Measurements from ENCODE around the gene MILR1.
"Not testable (repeated sequence)": the region's sequence is repeated elsewhere in the genome, so short reads cannot be mapped to it uniquely, and the experiment has no call there.

MILR1 gene

DNA sequence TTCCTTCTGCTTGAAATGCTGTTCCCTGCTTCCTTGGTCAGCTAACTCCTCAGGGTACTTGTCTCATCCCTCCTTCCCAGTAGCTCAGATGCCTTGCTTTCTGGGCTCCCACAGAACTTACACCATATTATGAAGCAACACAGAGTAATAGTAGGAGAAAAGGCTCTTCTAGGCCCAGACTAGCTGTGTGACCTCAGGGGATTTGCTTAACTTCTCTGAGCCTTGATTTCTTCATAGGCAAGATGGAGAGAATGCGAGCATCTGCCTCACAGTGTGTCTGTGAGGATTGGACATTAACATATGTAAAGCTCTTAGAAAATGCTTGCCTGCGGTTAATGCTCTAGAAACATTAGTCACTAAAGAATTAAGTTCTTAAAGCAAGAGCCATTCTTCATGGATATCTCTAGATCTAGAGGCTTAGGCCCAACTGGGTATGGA is 36.0 kb upstream of the MILR1 start:
- TF ChIP-seq, protein P1, sequence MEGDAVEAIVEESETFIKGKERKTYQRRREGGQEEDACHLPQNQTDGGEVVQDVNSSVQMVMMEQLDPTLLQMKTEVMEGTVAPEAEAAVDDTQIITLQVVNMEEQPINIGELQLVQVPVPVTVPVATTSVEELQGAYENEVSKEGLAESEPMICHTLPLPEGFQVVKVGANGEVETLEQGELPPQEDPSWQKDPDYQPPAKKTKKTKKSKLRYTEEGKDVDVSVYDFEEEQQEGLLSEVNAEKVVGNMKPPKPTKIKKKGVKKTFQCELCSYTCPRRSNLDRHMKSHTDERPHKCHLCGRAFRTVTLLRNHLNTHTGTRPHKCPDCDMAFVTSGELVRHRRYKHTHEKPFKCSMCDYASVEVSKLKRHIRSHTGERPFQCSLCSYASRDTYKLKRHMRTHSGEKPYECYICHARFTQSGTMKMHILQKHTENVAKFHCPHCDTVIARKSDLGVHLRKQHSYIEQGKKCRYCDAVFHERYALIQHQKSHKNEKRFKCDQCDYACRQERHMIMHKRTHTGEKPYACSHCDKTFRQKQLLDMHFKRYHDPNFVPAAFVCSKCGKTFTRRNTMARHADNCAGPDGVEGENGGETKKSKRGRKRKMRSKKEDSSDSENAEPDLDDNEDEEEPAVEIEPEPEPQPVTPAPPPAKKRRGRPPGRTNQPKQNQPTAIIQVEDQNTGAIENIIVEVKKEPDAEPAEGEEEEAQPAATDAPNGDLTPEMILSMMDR (IDR thresholded peaks at IDR 0.05; ENCODE audit: insufficient read depth, low read length, missing control alignments): no peak
- ChIA-PET CTCF (interaction anchor here (0.7 to 30.3 kb wide), 9 partner anchors 9 to 116 kb away, joined by 3 to 1075 read pairs (median 4); no protein-coding TSS in a partner anchor), POLR2A (no interaction called here)
- no peak for DNase-seq (ENCODE audit: low read depth, low spot score)
- H3K4me3 ChIP-seq (ENCODE audit: low read depth, low read length): no peak overlapping the region

DNA sequence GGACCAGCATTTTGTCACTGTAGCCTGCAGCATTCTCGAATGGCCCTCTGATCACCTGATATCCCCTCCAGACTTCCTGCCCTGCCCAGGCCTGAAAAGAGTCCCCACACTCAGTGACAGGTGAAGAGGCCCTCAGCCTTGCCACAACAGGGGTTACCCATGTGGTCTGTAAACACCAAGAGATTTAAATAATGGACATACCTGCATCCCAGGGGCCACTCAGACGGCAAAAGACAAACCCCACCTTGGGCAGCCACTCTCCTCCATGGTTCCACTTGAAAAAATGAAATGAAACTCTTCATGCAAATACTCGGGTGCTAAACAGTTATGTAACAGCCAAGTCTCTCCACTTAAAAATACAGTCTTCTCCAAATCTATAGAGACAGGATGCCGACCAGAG is 35.4 kb upstream of the MILR1 start:
- DNase-seq (ENCODE audit: low read depth, low spot score): no peak
- TF ChIP-seq, protein P1 (IDR thresholded peaks at IDR 0.05; ENCODE audit: insufficient read depth, low read length, missing control alignments): no peak
- ChIA-PET POLR2A (no interaction called here), CTCF (interaction anchor here (1.4 to 30.3 kb wide), 3 partner anchors 11 to 99 kb away, joined by 4 to 1075 read pairs (median 8); no protein-coding TSS in a partner anchor)
- H3K4me3 ChIP-seq (ENCODE audit: low read depth, low read length): no peak overlapping the region

DNA sequence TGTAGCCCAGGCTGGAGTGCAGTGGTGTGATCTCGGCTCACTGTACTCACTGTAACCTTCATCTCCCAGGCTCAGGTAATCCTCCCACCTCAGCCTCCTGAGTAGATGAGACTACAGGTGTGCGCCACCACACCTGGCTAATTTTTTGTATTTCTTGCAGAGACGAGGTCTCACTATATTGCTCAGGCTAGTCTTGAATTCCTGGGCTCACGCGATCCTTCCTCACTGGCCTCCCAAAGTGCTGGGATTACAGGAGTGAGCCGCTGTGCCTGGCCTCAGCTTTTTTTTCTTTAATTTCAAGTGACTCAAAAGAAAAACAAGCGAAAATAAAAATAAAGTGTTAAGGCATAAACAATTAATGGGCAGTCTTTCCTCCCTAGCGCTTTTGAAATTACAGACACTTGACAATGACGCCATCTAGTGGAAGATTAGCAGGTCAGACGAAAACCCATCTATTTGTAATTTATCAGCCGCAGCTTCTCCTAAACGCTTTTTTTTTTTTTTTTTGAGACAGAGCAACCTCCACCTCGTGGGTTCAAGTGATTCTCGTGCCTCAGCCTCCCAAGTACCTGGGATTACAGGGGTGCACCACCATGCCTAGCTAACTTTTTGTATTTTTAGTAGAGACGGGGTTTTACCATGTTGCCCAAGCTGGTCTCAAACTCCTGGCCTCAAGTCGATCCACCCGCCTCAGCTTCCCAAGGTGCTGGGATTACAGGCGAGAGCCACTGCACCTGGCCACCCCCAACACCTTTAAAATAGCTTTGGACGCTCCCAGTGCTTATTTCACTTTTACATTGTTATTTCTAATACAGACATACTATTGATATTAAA is 30.2 kb upstream of the MILR1 start:
- ChIA-PET POLR2A (interaction anchor here (0.6 to 4.5 kb wide), 3 partner anchors 61 to 97 kb away, joined by 3 to 36 read pairs (median 3); partner anchors contain the start of genes CEP95 and DDX5), CTCF (interaction anchor here (0.6 to 30.3 kb wide), 45 partner anchors 9 to 542 kb away, joined by 3 to 1075 read pairs (median 6); partner anchors contain the start of genes CEP95, DDX5 and POLG2)
- TF ChIP-seq, protein P1 (IDR thresholded peaks at IDR 0.05; ENCODE audit: insufficient read depth, low read length, missing control alignments): peak; percentile 56
- DNase-seq (ENCODE audit: low read depth, low spot score): peak; percentile 26
- no peak overlapping the region for H3K4me3 ChIP-seq (ENCODE audit: low read depth, low read length)

DNA sequence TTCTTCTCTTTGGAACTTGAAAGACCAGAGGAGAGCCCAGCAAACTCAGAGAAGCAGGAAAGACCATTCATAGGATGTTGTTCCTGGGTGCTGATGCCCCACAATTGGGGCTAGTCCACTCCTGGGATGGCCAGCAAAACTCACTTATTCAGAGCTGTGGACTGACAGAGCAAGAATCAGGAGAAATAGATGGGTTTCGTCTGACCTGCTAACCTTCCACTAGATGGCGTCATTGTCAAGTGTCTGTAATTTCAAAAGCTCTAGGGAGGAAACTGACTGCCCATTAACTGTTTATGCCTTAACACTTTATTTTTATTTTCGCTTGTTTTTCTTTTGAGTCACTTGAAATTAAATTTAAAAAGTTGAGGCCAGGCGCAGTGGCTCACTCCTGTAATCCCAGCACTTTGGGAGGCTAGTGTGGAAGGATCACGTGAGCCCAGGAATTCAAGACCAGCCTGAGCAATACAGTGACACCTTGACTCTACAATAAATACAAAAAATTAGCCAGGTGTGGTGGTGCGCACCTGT is 28.7 kb upstream of the MILR1 start:
- CTCF ChIA-PET: interaction anchor here (0.6 to 30.3 kb wide), 42 partner anchors 11 to 541 kb away, joined by 3 to 1075 read pairs (median 5); partner anchors contain the start of genes CEP95, DDX5, LRRC37A3 and MILR1
- DNase-seq (ENCODE audit: low read depth, low spot score): peak; percentile 45
- POLR2A ChIA-PET: interaction anchor here (4.5 kb wide), 1 partner anchor 86 kb away, joined by 36 read pairs; the partner anchor contains the start of genes CEP95 and DDX5
- TF ChIP-seq, protein P1 (IDR thresholded peaks at IDR 0.05; ENCODE audit: insufficient read depth, low read length, missing control alignments): peak; percentile 69
- H3K4me3 ChIP-seq (ENCODE audit: low read depth, low read length): no peak overlapping the region

DNA sequence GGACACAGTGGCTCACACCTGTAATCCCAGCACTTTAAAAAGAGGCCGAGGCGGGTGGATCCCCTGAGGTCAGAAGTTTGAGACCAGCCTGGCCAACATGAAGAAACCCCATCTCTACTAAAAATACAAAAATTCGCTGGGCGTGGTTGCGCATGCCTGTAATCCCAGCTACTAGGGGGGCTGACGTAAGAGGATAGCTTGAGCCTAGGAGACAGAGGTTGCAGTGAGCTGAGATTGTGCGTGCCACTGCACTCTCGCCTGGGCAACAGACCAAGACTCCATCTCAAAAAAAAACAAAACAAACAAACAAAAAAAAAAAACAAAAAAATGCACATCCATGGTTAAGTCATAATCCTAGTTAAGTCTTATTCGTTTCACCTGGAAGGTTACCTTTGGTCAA is 26.8 kb upstream of the MILR1 start:
- DNase-seq (ENCODE audit: low read depth, low spot score); H3K4me3 ChIP-seq (ENCODE audit: low read depth, low read length): not testable (repeated sequence)
- POLR2A ChIA-PET: interaction anchor here (0.7 to 4.5 kb wide), 2 partner anchors 80 to 84 kb away, joined by 3 to 36 read pairs; partner anchors contain the start of genes CEP95 and DDX5
- CTCF ChIA-PET: interaction anchor here (0.8 to 30.3 kb wide), 14 partner anchors 9 to 539 kb away, joined by 3 to 1075 read pairs (median 16); partner anchors contain the start of genes CEP95, DDX5, MILR1 and POLG2

DNA sequence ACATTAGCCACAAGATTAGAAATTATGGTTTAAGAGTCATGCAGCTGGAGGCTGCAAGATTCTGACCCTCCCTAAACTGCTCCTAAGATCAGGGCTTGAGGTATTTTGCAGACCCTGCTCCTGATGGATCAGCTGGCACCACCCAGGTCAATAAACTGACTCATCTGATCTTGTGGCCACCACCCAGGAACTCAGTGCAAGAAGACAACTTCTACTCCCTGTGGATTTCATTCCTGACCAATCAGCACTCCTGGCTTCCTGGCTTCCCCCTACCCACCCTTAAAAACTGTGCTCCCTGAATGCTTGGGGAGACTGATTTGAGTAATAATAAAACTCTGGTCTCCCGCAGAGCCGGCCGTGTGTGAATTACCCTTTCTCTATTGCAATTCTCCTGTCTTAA is 25.0 kb upstream of the MILR1 start:
- no peak overlapping the region for H3K4me3 ChIP-seq (ENCODE audit: low read depth, low read length)
- DNase-seq (ENCODE audit: low read depth, low spot score): no peak
- ChIA-PET POLR2A (interaction anchor here (0.6 to 0.8 kb wide), 2 partner anchors 76 to 83 kb away, joined by 3 read pairs; partner anchors contain the start of genes CEP95 and DDX5), CTCF (interaction anchor here (1.5 to 30.3 kb wide), 5 partner anchors 11 to 110 kb away, joined by 4 to 1075 read pairs (median 88); partner anchors contain the start of genes CEP95, DDX5 and POLG2)
- TF ChIP-seq, protein P1 (IDR thresholded peaks at IDR 0.05; ENCODE audit: insufficient read depth, low read length, missing control alignments): no peak

Data from AG04449 (cell line).